Articular chondrocyte of knee joint (primary cell): ENCODE results near the gene TAF11L4. TPM values are rescaled to one million over a fixed set of nuclear protein-coding genes. Genes with fewer than 3 reads are reported as not detected.

Experiments used
- small RNA-seq: library from RNA; depleted of rRNA; stranded (forward); fragments of <200 nt; gene quantifications from one replicate; pipeline ENCODE3, GENCODE V24; 2012
- total RNA-seq: library from RNA; depleted of rRNA; stranded (reverse); fragments of >200 nt; gene quantifications from 2 replicates; pipeline ENCODE4 v1.2.3, GENCODE V29; 2012

The TAF11L4 gene
- total RNA-seq = not detected in 2 replicates

GRCh38 chr5:17521501-17521900 is at the start of gene TAF11L4:
Gene TAF11L4, plus strand, starts transcription at chr5:17521801.

GRCh38 chr5:17497931-17498330 is 23.7 kb upstream of the TAF11L4 start, which contains the start of gene TAF11L2:
Gene TAF11L2, plus strand, starts transcription at chr5:17498231.

GRCh38 chr5:17518067-17518466 is 3.5 kb upstream of the TAF11L4 start, which contains the start of gene TAF11L3:
Gene TAF11L3, plus strand, starts transcription at chr5:17518367.

GRCh38 chr5:17524935-17525334 is 3.3 kb downstream of the TAF11L4 start, which contains the start of gene TAF11L5:
Gene TAF11L5, plus strand, starts transcription at chr5:17525235.

GRCh38 chr5:17528369-17528768 is 6.8 kb downstream of the TAF11L4 start, which contains the start of gene TAF11L6:
Gene TAF11L6, plus strand, starts transcription at chr5:17528669.

Small RNA genes lying within 50 kb of the gene (small RNA-seq; reads per million reads assigned to genes)
- not detected for gene AC106774.3

Other genes starting within 250 kb of the TAF11L4 start
- gene TAF11L2, start 23.6 kb upstream of the TAF11L4 start, total RNA-seq = not detected in 2 replicates
- not detected in 2 replicates for gene TAF11L3, start 3.4 kb upstream of the TAF11L4 start, total RNA-seq
- gene TAF11L5, start 3.4 kb downstream of the TAF11L4 start, total RNA-seq = not detected in 2 replicates
- not detected in 2 replicates for gene TAF11L6, start 6.9 kb downstream of the TAF11L4 start, total RNA-seq
- not detected in 2 replicates for gene TAF11L7, start 64.0 kb downstream of the TAF11L4 start, total RNA-seq
- gene TAF11L8, start 69.2 kb downstream of the TAF11L4 start, total RNA-seq = not detected in 2 replicates
- not detected in 2 replicates for gene TAF11L9, start 72.6 kb downstream of the TAF11L4 start, total RNA-seq
- not detected in 2 replicates for gene TAF11L10, start 76.0 kb downstream of the TAF11L4 start, total RNA-seq
- not detected in 2 replicates for gene TAF11L11, start 82.4 kb downstream of the TAF11L4 start, total RNA-seq
- not detected in 2 replicates for gene TAF11L12, start 88.6 kb downstream of the TAF11L4 start, total RNA-seq
- not detected in 2 replicates for gene TAF11L13, start 110.3 kb downstream of the TAF11L4 start, total RNA-seq
- gene TAF11L14, start 112.7 kb downstream of the TAF11L4 start, total RNA-seq = not detected in 2 replicates